MCF 10A (cell line): ENCODE data around the gene MAP2K7. TPM values are rescaled to one million over a fixed set of nuclear protein-coding genes. Genes with fewer than 3 reads are reported as not detected.

Experiments
- BruUV-seq: library from RNA; stranded (reverse); fragments of 400-500 nt; replicated peaks from 2 replicates; lab custom pipeline; 2021; lab: Mats Ljungman, UMichigan
- CTCF ChIA-PET: fragments of 300-600 bp; sonication (Branson Sonifier 250); formaldehyde crosslinking; extraction: SDS; loops from one replicate; lab custom pipeline; 2021; ENCODE audit warnings: antibody characterized with exemption, inconsistent platforms; lab: Yijun Ruan, JAX
- POLR2A ChIA-PET: fragments of 300-600, 350-650 bp; sonication (Branson Sonifier 250); formaldehyde crosslinking; extraction: SDS; loops from one replicate; lab custom pipeline; 2020; ENCODE audit warnings: antibody characterized with exemption, inconsistent platforms; lab: Yijun Ruan, JAX
- DNase-seq: peaks from one replicate; pipeline ENCODE4 v3.0.0-alpha.2; 2018; ENCODE audit not compliant: unreplicated experiment
- H3K27ac Mint-ChIP-seq: one replicate; pipeline ENCODE4 v1.8.0; 2022; ENCODE audit warnings: mild to moderate bottlenecking, low read depth, mixed read lengths; ENCODE audit not compliant: unreplicated experiment
- H3K27me3 Mint-ChIP-seq: one replicate; pipeline ENCODE4 v1.8.0; 2022; ENCODE audit warnings: mixed read lengths; ENCODE audit not compliant: insufficient read depth, unreplicated experiment
- H3K36me3 Mint-ChIP-seq: one replicate; pipeline ENCODE4 v1.8.0; 2022; ENCODE audit warnings: mild to moderate bottlenecking, moderate library complexity, mixed read lengths; ENCODE audit not compliant: insufficient read depth, unreplicated experiment
- H3K4me1 Mint-ChIP-seq: one replicate; pipeline ENCODE4 v1.8.0; 2022; ENCODE audit warnings: mixed read lengths; ENCODE audit not compliant: insufficient read depth, unreplicated experiment
- H3K4me3 Mint-ChIP-seq: one replicate; pipeline ENCODE4 v1.8.0; 2022; ENCODE audit warnings: mild to moderate bottlenecking, moderate library complexity, mixed read lengths; ENCODE audit not compliant: unreplicated experiment
- H3K9me3 Mint-ChIP-seq: one replicate; pipeline ENCODE4 v1.8.0; 2022; ENCODE audit warnings: mixed read lengths; ENCODE audit not compliant: unreplicated experiment
- intact Hi-C: fragments of 100-400 bp; cut with micrococcal nuclease; formaldehyde crosslinking; loops from 2 replicates; pipeline ENCODE4 v1.14.1; 2022
- total RNA-seq: library from RNA; stranded (reverse); gene quantifications from 2 replicates; pipeline ENCODE4 v1.2.3, GENCODE V29; 2022
- TF ChIP-seq, protein P1 (sequence below): fragments of 200-600 bp; IDR thresholded peaks from one replicate; pipeline ENCODE4 v1.8.0; 2022; ENCODE audit warnings: antibody characterized with exemption, mild to moderate bottlenecking; ENCODE audit not compliant: unreplicated experiment

MAP2K7 gene
- total RNA-seq, 1 experiment from 2014 or later: 36.3 TPM

DNA sequence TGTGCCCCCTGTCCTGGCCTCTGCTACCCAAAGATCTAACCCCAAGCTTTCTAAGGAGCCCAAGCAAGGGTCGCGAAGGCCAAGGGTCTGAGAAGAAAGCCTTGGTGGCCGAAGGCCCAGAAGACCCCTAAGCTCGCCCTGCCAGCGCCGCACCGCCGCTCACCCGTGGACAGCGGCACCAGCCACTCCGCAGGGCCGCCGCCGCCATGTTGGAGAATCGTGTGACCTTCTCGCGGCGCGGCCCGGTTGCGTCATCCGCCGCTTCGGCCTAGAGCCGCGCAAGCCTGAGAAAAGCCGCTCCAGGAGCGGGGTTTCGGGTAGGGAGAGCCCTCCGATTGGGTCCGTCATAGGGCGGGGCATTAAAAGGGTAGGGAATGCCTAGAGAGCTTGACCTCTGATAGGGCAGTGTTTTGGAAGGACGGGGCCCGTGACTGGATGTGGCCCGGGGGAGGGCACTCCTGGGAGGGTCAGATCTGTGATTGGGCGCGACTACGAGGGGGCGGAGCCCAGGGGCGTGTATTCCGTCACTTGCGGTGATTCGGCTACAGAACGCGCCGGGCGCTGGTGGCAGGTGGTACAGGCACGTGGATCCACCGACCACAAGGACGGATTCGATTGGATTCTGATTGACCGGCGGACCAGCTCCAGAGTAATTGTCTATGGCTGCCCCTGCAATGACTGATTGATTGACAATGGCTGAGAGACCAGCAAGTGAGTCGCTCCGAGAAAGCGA is 39.9 kb downstream of the MAP2K7 start, which contains the start of gene TIMM44:
Gene TIMM44, minus strand, starts transcription at position 223 of the 733 bp plus-strand sequence. Its CDS starts 15 bp downstream, at position 208.
- ChIA-PET CTCF (interaction anchor here (0.6 to 4.3 kb wide), 38 partner anchors 8 to 841 kb away, joined by 3 to 47 read pairs (median 6); partner anchors contain the start of genes ELAVL1 and SNAPC2), POLR2A (interaction anchor here (0.5 to 4.9 kb wide), 32 partner anchors 9 to 1878 kb away, joined by 3 to 82 read pairs (median 4); partner anchors contain the start of genes ELAVL1, MAP2K7, NDUFA7 and PET100)
- peaks cover 11% of the 10 kb centered on the region for H3K4me1 Mint-ChIP-seq
- intact Hi-C loops: loop anchor here (1.0 to 5.0 kb wide), 4 partner anchors 44 to 310 kb away; no protein-coding TSS in a partner anchor
- TF ChIP-seq, protein P1, sequence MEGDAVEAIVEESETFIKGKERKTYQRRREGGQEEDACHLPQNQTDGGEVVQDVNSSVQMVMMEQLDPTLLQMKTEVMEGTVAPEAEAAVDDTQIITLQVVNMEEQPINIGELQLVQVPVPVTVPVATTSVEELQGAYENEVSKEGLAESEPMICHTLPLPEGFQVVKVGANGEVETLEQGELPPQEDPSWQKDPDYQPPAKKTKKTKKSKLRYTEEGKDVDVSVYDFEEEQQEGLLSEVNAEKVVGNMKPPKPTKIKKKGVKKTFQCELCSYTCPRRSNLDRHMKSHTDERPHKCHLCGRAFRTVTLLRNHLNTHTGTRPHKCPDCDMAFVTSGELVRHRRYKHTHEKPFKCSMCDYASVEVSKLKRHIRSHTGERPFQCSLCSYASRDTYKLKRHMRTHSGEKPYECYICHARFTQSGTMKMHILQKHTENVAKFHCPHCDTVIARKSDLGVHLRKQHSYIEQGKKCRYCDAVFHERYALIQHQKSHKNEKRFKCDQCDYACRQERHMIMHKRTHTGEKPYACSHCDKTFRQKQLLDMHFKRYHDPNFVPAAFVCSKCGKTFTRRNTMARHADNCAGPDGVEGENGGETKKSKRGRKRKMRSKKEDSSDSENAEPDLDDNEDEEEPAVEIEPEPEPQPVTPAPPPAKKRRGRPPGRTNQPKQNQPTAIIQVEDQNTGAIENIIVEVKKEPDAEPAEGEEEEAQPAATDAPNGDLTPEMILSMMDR: no peak
- H3K4me3 Mint-ChIP-seq: peak within 1 kb of the TSS; percentile 94
- peaks cover 35% of the 10 kb centered on the region for H3K36me3 Mint-ChIP-seq
- DNase-seq: peak; percentile 100
- H3K9me3 Mint-ChIP-seq: no peaks in the 10 kb centered on the region
- no peaks in the 10 kb centered on the region for H3K27me3 Mint-ChIP-seq
- BruUV-seq: no TSS peak
- H3K27ac Mint-ChIP-seq: peak within 1 kb of the TSS; percentile 97

DNA sequence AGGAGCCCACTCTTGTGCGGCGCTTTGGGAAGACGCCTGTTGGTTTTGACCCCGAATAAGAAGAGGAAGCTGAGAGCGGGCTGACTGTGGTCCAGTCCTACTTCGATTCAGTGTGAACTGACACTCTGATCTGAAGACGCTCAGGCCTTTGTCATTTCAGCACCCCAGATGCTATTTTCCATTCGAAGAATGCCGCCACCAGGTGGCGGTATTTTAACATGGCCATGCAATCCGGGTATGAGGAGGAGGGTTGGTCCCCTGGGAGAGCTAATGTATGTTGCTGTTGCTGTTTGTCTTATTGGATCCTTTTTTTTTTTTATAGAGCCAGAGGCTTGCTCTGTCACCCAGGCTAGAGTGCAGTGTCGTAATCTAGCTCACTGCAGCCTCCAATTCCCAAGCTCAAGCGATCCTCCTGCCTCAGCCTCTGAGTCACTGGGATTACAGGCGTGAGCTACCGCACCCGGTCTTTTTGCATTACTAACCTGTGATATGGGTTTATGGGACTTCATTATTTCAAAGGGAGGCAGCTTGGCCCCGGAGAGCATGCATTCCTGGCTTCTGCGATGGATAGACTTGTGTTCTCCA is 40.6 kb downstream of the MAP2K7 start:
- CTCF ChIA-PET: interaction anchor here (0.6 to 4.3 kb wide), 44 partner anchors 9 to 842 kb away, joined by 3 to 47 read pairs (median 5); partner anchors contain the start of genes ELAVL1 and SNAPC2
- Mint-ChIP-seq H3K4me1 (peaks cover 11% of the 10 kb centered on the region), H3K4me3 (peak overlapping the region; percentile 94), H3K27ac (peak overlapping the region; percentile 97), H3K27me3 (no peaks in the 10 kb centered on the region), H3K36me3 (peaks cover 29% of the 10 kb centered on the region), H3K9me3 (no peaks in the 10 kb centered on the region)
- POLR2A ChIA-PET: interaction anchor here (0.5 to 4.9 kb wide), 30 partner anchors 8 to 1877 kb away, joined by 3 to 82 read pairs (median 4); partner anchors contain the start of genes ELAVL1, MAP2K7, NDUFA7 and RPS28
- intact Hi-C loops: loop anchor here (1.0 to 5.0 kb wide), 4 partner anchors 43 to 309 kb away; no protein-coding TSS in a partner anchor
- peak; percentile 97 for DNase-seq
- BruUV-seq: TSS peak; percentile 89
- TF ChIP-seq, protein P1: peak; percentile 81

DNA sequence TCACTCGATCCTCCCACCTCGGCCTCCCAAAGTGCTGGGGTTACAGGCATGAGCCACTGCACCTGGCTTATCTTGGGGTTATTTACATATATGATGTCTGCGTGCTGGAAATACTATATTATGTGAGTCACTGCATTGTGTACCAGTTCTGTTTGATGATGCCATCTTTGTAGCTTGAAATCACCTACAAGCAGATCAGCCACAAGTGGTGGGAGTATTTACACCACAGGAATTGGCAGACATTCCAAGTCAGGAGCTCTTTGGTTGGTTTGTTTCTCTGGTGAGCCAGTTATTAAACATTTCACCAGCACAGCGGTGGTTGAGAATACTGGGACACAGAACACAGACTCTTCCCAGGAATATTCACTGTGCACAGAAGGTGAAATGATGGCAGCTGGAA is 44.3 kb downstream of the MAP2K7 start:
- ChIA-PET POLR2A (no interaction called here), CTCF (interaction anchor here (1.2 kb wide), 1 partner anchor 54 kb away, joined by 4 read pairs; no protein-coding TSS in a partner anchor)
- no TSS peak for BruUV-seq
- Mint-ChIP-seq H3K9me3 (no peaks in the 10 kb centered on the region), H3K27ac (no peak overlapping the region), H3K27me3 (no peaks in the 10 kb centered on the region), H3K4me3 (no peak overlapping the region), H3K36me3 (peaks cover 15% of the 10 kb centered on the region), H3K4me1 (peaks cover 8% of the 10 kb centered on the region)
- TF ChIP-seq, protein P1: no peak
- intact Hi-C loops: no loop called here
- peak; percentile 40 for DNase-seq

DNA sequence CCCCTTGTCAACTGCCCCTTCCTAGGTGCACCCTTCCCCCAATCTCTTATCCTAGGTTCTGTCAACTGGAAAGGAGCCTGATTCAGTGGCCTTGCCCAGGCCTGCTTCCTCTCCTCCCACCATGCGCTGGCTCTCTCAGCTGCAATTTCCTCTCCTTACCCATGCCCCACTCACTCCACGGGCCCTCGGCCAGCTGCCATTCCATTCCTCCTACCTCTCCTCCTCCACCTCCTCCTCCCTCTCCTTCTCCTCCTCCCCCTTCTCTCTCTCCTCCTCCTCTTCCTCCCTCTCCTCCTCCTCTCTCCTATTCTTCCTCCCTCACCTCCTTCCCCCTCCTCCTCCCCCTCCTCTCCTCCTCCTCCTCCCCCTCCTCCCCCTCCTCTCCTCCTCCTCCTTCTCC is 49.4 kb downstream of the MAP2K7 start:
- ChIA-PET CTCF (interaction anchor here (0.6 to 3.9 kb wide), 2 partner anchors 9 to 1872 kb away, joined by 3 to 32 read pairs; partner anchors contain the start of gene TIMM44), POLR2A (interaction anchor here (2.4 kb wide), 1 partner anchor 10 kb away, joined by 9 read pairs; the partner anchor contains the start of gene TIMM44)
- Mint-ChIP-seq H3K36me3 (peaks cover 28% of the 10 kb centered on the region), H3K27me3 (no peaks in the 10 kb centered on the region), H3K4me1 (peaks cover 5% of the 10 kb centered on the region), H3K27ac (no peak overlapping the region), H3K9me3 (no peaks in the 10 kb centered on the region), H3K4me3 (no peak overlapping the region)
- TF ChIP-seq, protein P1: no peak
- intact Hi-C loops: no loop called here
- no TSS peak for BruUV-seq
- DNase-seq: peak; percentile 53
